ENCODE results near the gene PTGDR2.
A peak's percentile ranks its signal among the peaks of the same experiment; 100 is the strongest.
"Not testable (repeated sequence)": the region's sequence is repeated elsewhere in the genome, so short reads cannot be mapped to it uniquely, and the experiment has no call there.

Gene PTGDR2

GRCh38 chr11:60841797-60842667 is 13.7 kb downstream of the PTGDR2 start, which contains the start of gene CCDC86:
CCDC86 (plus strand) TSS chr11:60842113; CDS start chr11:60842125, 12 bp downstream.
- peak; percentile 98 for DNase-seq (ENCODE audit: low spot score)

DNA sequence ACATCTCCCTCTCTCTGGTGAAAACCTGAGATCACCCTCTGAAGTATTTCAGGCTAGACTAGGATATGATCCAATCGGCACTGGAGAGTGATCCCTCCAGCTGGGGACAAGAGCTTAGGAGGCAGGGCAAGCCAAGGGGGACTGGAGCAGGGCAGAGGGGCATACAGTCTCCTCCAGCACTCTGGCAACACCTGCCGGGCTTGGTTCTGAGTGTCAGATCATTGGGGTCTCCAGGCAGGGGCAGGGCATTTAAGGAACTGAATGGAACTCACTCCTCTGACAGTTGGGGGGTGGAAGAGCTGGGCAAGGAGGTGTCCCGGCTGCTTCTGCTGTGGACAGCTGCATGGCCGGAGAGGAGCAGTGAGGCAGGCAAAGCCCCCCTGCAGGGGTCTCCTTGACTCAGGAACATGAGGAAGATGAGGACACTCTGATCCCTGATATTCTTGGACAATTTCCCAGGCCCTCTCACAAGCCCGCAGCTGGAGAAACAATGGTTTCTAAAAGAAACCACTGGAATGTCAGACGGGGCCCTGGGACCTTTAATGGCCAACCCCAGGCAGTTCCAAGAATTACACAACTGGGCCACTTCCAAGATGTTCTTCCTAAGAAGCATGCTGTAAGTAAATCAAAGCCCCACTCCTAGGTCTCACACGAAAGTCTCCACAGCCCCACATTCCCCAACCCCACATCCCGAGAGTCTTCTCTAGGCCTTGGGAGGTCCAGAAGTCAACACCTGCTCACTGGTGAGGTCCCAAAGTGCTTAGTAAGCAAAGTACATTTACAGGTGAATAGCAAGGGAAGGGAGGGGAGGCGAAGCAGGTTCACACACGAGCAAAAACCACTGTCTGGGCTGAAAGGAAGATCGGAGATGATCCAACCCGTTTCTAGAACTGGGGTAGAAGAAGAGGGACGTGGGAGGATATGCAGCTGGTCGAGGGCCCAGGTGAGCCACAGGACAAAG is 15.0 kb downstream of the PTGDR2 start:
- no peak for DNase-seq (ENCODE audit: low spot score)

- no peak for DNase-seq (ENCODE audit: low spot score)
These were observed 17.6 kb downstream of the PTGDR2 start for GRCh38 chr11:60838132-60838531.

- DNase-seq (ENCODE audit: low spot score) = peak; percentile 24
These were observed 18.8 kb downstream of the PTGDR2 start for GRCh38 chr11:60836866-60837515.

DNA sequence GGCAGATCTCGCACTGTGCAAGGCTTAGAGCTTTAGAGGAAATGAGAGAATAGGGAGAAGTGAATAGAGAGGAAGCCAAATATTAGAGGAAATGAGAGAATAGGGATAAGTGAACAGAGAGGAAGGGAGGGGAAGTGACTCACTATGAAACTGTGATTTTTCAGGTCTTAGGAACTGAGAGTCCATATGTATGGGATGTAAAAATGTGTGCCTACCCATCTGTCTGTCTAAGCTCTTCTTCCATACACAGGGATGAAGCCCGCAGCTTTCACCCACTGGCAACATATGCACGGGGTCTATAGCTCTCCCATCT is 20.3 kb downstream of the PTGDR2 start:
- DNase-seq (ENCODE audit: low spot score) = no peak

DNA sequence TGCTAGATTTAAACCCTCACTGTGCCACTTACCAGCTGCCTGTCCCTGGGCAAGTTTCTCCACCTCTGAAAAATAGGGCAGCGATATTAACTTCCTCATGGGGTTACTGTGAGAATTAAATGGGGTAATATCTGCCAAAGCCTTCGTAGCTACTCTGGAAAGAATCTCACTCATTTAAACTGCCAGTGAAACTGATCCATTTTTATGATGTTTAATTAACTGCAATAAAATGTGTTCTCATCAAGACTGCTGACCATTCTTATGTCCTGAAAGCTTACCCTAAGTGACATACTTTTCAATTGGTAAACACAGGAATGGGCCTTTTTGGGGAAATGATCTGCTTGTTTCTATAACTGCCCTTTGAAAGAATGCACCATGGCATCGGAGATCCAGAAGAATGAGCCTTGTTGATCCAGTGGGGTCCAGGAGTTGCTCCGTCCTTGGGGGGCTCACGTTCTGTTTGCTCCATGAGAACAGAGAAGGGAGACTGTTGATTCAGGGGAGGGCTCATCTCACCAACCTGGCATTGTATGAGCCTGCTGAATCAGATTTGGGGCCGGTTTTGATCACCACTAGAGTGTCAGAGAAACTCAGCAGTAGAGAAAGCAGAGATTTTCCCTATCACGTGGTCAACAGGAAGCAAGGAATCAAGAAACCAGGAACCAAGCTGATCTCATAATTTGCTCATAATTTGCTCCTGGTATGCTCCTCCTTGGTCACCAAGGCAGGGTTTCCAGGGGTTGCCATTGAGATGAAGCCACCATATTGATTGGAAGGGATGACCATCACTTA is 20.8 kb downstream of the PTGDR2 start:
- DNase-seq (ENCODE audit: low spot score) = no peak

DNA sequence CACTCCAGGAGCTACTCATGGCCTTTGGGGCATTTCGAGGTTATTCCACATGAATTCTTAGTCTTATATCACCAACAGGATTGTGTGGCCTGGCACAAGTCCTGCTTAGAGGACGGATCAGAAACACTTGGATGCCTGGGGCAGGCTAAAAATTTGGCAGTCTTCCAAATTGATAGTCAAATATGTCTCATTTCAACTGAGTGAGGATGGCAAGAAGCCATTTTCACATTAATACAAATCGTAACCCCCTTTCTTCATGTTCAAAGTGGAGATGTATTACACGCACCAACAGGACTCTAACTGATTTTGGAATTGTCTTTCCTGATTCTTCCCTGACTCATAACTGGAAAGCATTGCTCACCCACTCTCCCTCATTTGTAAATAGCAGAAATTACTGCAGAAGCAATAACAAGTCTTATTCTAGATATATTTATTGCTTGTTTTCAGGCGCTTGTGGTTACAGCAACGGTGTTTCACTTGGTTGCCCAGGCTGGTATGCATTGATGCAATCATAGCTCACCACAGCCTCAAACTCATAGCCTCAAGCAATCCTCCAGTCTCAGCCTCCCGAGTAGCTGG is 24.2 kb downstream of the PTGDR2 start:
- peak; percentile 27 for DNase-seq (ENCODE audit: low spot score)

GRCh38 chr11:60831143-60831500 is 24.6 kb downstream of the PTGDR2 start:
- DNase-seq (ENCODE audit: low spot score) = peak; percentile 81

GRCh38 chr11:60830478-60831142 is 25.1 kb downstream of the PTGDR2 start:
- no peak for DNase-seq (ENCODE audit: low spot score)

DNA sequence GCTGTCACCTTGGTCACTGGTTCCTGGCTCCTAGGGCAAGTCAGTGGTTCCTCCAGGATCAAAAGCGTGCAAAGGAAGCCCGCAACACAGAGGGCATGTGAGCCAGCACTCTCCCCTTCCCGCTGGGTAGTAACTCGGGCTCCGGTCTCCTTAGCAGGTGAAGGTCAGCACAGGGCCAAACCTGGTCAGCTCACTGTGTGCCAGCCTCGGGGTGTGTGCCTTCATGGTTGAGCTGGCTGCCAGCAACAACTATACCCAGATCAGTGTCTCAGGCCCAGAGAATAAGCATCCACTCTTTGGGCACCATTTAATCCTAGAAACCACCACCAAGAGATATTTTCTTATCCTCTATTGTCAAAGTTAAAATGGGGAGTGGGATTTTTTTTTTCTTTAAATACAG is 30.0 kb downstream of the PTGDR2 start:
- no peak for DNase-seq (ENCODE audit: low spot score)

DNA sequence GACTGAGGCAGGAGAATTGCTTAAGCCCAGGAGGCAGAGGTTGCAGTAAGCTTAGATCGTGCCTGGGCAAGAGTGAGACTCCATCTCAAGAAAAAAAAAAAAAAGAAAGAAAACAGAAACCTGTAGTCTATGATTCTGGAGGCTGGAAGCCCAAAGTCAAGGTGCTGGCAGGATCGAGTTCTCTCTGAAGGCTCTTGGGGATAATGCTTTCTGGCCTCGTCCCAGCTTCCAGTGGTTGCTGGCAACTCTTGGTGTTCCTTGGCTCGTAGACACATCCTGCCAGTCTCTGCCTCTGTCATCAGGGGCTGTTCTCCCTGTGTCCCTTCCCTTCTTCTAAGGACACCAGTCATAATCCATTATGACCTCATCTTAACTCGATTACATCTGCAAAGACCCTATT is 30.6 kb downstream of the PTGDR2 start:
- no peak for DNase-seq (ENCODE audit: low spot score)

DNA sequence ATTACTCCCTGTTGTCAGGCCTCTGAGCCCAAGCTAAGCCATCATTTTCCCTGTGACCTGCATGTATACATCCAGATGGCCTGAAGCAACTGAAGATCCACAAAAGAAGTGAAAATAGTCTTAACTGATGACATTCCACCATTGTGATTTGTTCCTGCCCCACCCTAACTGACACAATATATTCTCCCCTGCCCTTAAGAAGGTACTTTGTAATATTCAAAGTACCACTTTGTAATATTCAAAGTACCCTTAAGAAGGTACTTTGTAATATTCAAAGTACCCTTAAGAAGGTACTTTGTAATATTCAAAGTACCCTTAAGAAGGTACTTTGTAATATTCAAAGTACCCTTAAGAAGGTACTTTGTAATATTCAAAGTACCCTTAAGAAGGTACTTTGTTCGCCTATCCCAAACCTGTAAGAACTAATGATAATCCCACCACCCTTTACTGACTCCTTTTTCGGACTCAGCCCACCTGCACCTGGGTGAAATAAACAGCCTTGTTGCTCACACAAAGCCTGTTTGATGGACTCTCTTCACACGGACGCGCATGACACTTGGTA is 31.9 kb downstream of the PTGDR2 start:
- not testable (repeated sequence) for DNase-seq (ENCODE audit: low spot score)

GRCh38 chr11:60821827-60822599 is 33.7 kb downstream of the PTGDR2 start:
- DNase-seq (ENCODE audit: low spot score) = no peak

DNA sequence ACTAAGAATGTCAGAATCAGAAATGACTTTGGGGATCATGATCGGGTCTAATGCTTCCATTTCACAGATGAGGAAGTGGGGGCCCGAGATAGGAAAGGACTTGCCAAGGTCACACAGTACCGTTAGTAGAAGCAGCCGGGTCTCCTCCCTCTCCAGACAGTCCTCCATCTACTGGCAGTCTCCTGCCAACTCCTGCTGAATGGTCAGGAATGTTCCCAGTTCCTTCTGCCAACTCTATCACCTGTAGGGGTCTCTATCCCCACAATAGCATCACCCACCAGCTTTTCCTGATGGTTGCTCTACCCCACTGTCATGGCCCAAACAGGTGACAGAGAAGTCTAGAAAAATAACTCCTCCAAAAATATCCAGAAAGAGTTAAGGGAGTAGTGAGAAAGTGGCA is 37.7 kb downstream of the PTGDR2 start:
- DNase-seq (ENCODE audit: low spot score) = no peak

DNA sequence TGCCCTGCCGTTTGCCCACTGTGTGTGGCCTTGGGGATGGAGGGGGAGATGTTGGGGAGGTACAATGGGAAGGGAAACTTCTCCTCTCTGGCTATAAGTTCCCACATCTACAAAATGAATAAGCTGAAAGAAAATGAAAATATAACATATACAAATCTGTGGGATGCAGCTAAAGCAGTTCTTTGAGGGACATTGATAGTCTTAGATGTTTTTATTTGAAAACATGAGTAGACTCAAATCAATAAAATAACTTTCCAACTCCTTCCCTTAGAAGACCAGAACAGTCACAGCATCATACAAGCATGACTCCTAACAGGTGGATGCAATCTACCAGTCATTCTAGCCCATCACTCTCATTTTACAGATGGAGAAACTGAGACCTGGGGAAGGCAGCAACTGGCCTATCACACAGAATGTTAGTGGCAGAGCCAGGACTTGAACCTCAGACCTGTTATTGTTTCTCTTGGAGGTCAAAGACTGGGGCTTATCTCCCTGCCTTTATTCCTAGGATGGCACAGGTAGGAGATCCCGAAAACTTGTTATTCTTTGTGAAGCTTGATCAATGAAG is 39.1 kb downstream of the PTGDR2 start:
- no peak for DNase-seq (ENCODE audit: low spot score)

DNA sequence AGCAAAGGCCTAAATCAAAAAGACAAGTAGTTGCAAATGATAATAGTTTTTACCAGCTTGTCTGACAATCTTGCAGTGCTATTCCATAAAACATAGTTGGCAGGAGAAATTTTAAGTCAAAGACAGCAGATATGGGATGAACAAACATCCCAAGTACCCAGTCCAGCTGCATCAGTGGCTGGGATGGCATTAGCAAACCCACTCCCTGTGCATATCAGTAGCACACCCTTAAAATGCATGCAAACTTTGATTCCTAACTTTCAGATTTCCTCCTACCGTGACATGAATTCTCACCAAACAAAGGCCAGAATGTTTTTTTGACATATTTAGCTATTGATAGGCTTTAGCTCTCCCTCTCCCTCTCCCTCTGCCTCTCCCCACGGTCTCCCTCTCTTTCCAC is 41.6 kb downstream of the PTGDR2 start:
- DNase-seq (ENCODE audit: low spot score) = no peak

GRCh38 chr11:60813324-60813723 is 42.4 kb downstream of the PTGDR2 start:
- no peak for DNase-seq (ENCODE audit: low spot score)

GRCh38 chr11:60810569-60810968 is 45.2 kb downstream of the PTGDR2 start:
- no peak for DNase-seq (ENCODE audit: low spot score)

- no peak for DNase-seq (ENCODE audit: low spot score)
These were observed 45.6 kb downstream of the PTGDR2 start for GRCh38 chr11:60810151-60810550.
